Neuronal stem cell (in vitro differentiated cells): ENCODE results near the gene TBC1D22A.
A peak's percentile ranks its signal among the peaks of the same experiment; 100 is the strongest.

Experiments used
- DNase-seq: peaks from one replicate; pipeline ENCODE4 v3.0.0-alpha.2; 2013; ENCODE audit warnings: low spot score
- H2AFZ ChIP-seq: one replicate; pipeline ENCODE4 v1.6.1; 2013; ENCODE audit warnings: mild to moderate bottlenecking, low read length, inconsistent platforms
- H2AK5ac ChIP-seq: 2 replicates; pipeline ENCODE4 v1.6.1; 2013; ENCODE audit warnings: low read depth, mild to moderate bottlenecking, inconsistent platforms, low read length, moderate library complexity, mixed read lengths
- H2BK120ac ChIP-seq: 2 replicates; pipeline ENCODE4 v1.6.1; 2013; ENCODE audit warnings: low read depth, mild to moderate bottlenecking, inconsistent platforms, low read length, moderate library complexity, mixed read lengths
- H2BK12ac ChIP-seq: one replicate; pipeline ENCODE4 v1.6.1; 2013; ENCODE audit warnings: low read length, inconsistent platforms
- H2BK15ac ChIP-seq: 2 replicates; pipeline ENCODE4 v1.6.1; 2013; ENCODE audit warnings: mild to moderate bottlenecking, low read length, inconsistent platforms, mixed read lengths
- H2BK5ac ChIP-seq: one replicate; pipeline ENCODE4 v1.6.1; 2013; ENCODE audit warnings: inconsistent platforms, mild to moderate bottlenecking, low read length, moderate library complexity
- H3K14ac ChIP-seq: one replicate; pipeline ENCODE4 v1.6.1; 2013; ENCODE audit warnings: low read length, inconsistent platforms
- H3K18ac ChIP-seq: 2 replicates; pipeline ENCODE4 v1.6.1; 2013; ENCODE audit warnings: low read length, inconsistent platforms
- H3K23ac ChIP-seq: 2 replicates; pipeline ENCODE4 v1.6.1; 2013; ENCODE audit warnings: low read depth, mild to moderate bottlenecking, mixed read lengths, low read length, inconsistent platforms; ENCODE audit not compliant: poor library complexity
- H3K27ac ChIP-seq: replicated peaks from 3 replicates; pipeline ENCODE4 v1.5.1; 2013; ENCODE audit warnings: low read length, inconsistent platforms
- H3K27me3 ChIP-seq, 3 experiments: 2 replicates each; pipeline ENCODE4 v1.6.1; 2013; ENCODE audit warnings: low read length in 3 of 3, mild to moderate bottlenecking in 2 of 3, inconsistent platforms in 1 of 3, low read depth in 1 of 3, mixed read lengths in 1 of 3, moderate library complexity in 1 of 3; ENCODE audit not compliant: control insufficient read depth in 3 of 3, insufficient read depth in 3 of 3
- H3K36me3 ChIP-seq, 2 donors: replicated peaks in 1 of 2; 2 replicates each; pipeline ENCODE4 v1.6.1; 2013; ENCODE audit warnings: low read length in 2 of 2; ENCODE audit not compliant: control insufficient read depth in 2 of 2, insufficient read depth in 2 of 2
- H3K4ac ChIP-seq: 2 replicates; pipeline ENCODE4 v1.6.1; 2013; ENCODE audit warnings: inconsistent platforms, mild to moderate bottlenecking, low read length, moderate library complexity
- H3K4me1 ChIP-seq, 2 donors: 1 replicate in 1 of 2; 2 replicates in 1 of 2; pipeline ENCODE4 v1.6.1; 2013; ENCODE audit warnings: low read length in 2 of 2, low read depth in 1 of 2; ENCODE audit not compliant: control insufficient read depth in 2 of 2, insufficient read depth in 1 of 2
- H3K4me2 ChIP-seq: one replicate; pipeline ENCODE4 v1.6.1; 2013; ENCODE audit warnings: mild to moderate bottlenecking, low read length, inconsistent platforms; ENCODE audit not compliant: insufficient read depth, poor library complexity, severe bottlenecking
- H3K4me3 ChIP-seq, 2 donors: 2 replicates each; pipeline ENCODE4 v1.5.1; 2013; ENCODE audit warnings: low read length in 2 of 2, mild to moderate bottlenecking in 2 of 2, inconsistent platforms in 1 of 2, moderate library complexity in 1 of 2
- H3K79me1 ChIP-seq: one replicate; pipeline ENCODE4 v1.6.1; 2013; ENCODE audit warnings: low read depth, mild to moderate bottlenecking, inconsistent platforms, low read length, moderate library complexity
- H3K9ac ChIP-seq: one replicate; pipeline ENCODE4 v1.6.1; 2013; ENCODE audit warnings: mild to moderate bottlenecking, low read depth, low read length, inconsistent platforms; ENCODE audit not compliant: poor library complexity
- H3K9me3 ChIP-seq, 2 donors: replicated peaks in 1 of 2; 2 replicates each; pipeline versions ENCODE3 to v1.6.1; 2013; ENCODE audit warnings: low read length in 2 of 2, mild to moderate bottlenecking in 2 of 2, inconsistent platforms in 1 of 2, low read depth in 1 of 2, mixed read lengths in 1 of 2, moderate library complexity in 1 of 2; ENCODE audit not compliant: control insufficient read depth in 2 of 2, insufficient read depth in 1 of 2
- H4K8ac ChIP-seq: one replicate; pipeline ENCODE4 v1.6.1; 2013; ENCODE audit warnings: low read depth, mild to moderate bottlenecking, inconsistent platforms, low read length, moderate library complexity
- H4K91ac ChIP-seq: one replicate; pipeline ENCODE4 v1.6.1; 2013; ENCODE audit warnings: low read length, low read depth, mild to moderate bottlenecking, inconsistent platforms; ENCODE audit not compliant: poor library complexity
- WGBS, 2 donors: extraction: QIAGEN DNeasy Blood & Tissue Kit; methylation state at CpG; one replicate each; pipeline ENCODE4 v1.1.7; 2013; ENCODE audit warnings: missing lambda C conversion rate in 2 of 2, mixed read lengths in 1 of 2; ENCODE audit not compliant: insufficient read length in 2 of 2, insufficient replicate concordance in 1 of 2; ENCODE audit errors: extremely low coverage in 2 of 2; 5-methylcytosine and 5-hydroxymethylcytosine counted together

The TBC1D22A gene

GRCh38 chr22:47144076-47144765, 381.8 kb downstream of the TBC1D22A start:
- Histone ChIP-seq H2AFZ (no peak overlapping the region), H4K91ac (no peak overlapping the region), H3K14ac (peak overlapping the region; percentile 39), H3K9ac (no peak overlapping the region), H3K27me3 (no peaks in the 10 kb centered on the region), H3K79me1 (peaks cover 2% of the 10 kb centered on the region), H3K27ac (no peak overlapping the region), H2BK12ac (no peak overlapping the region), H2AK5ac (no peak overlapping the region), H3K23ac (no peak overlapping the region), H3K9me3 (no peaks in the 10 kb centered on the region), H2BK5ac (no peak overlapping the region), H3K4me1 (no peaks in the 10 kb centered on the region), H3K4me2 (no peak overlapping the region), H3K4ac (no peak overlapping the region), H3K36me3 (no peaks in the 10 kb centered on the region), H2BK15ac (no peak overlapping the region), H2BK120ac (no peak overlapping the region), H3K4me3 (no peak overlapping the region), H4K8ac (no peak overlapping the region), H3K18ac (peak overlapping the region; percentile 65)
- no CpG with 5 or more reads among the region's 24 CpGs for WGBS, 2 donors
- DNase-seq, result no peak

- Histone ChIP-seq H2BK15ac (no peak overlapping the region), H2BK5ac (no peak overlapping the region), H2AFZ (no peak overlapping the region), H3K27ac (no peak overlapping the region), H3K4me3 (no peak overlapping the region), H3K9ac (peak overlapping the region; percentile 70), H3K36me3 (no peaks in the 10 kb centered on the region), H4K8ac (no peak overlapping the region), H3K4ac (no peak overlapping the region), H3K23ac (peak overlapping the region; percentile 65), H3K4me1 (peaks cover 0 to 3% of the 10 kb centered on the region in 2 donors), H3K9me3 (no peaks in the 10 kb centered on the region), H3K27me3 (no peaks in the 10 kb centered on the region), H3K18ac (peak overlapping the region; percentile 57), H3K4me2 (no peak overlapping the region), H3K14ac (peak overlapping the region; percentile 71), H2AK5ac (no peak overlapping the region), H2BK120ac (no peak overlapping the region), H4K91ac (no peak overlapping the region), H3K79me1 (peaks cover 2% of the 10 kb centered on the region), H2BK12ac (peak overlapping the region; percentile 10)
- DNase-seq, result no peak
- WGBS, 2 donors, result no CpG with 5 or more reads among the region's 21 CpGs
These were observed 382.5 kb downstream of the TBC1D22A start for GRCh38 chr22:47144791-47145425.

GRCh38 chr22:47145883-47146282, 383.4 kb downstream of the TBC1D22A start:
- no peak overlapping the region for H4K8ac ChIP-seq
- whole genome bisulfite sequencing, 2 donors, result no CpG with 5 or more reads among the region's 20 CpGs
- H2AFZ ChIP-seq, result no peak overlapping the region

GRCh38 chr22:47146391-47146790, 383.9 kb downstream of the TBC1D22A start:
- Histone ChIP-seq H2BK5ac (no peak overlapping the region), H2AK5ac (no peak overlapping the region), H3K4me1 (peaks cover 0 to 3% of the 10 kb centered on the region in 2 donors), H3K4ac (no peak overlapping the region), H3K9ac (no peak overlapping the region), H3K23ac (no peak overlapping the region), H2BK15ac (no peak overlapping the region), H3K36me3 (no peaks in the 10 kb centered on the region), H3K9me3 (no peaks in the 10 kb centered on the region), H3K27me3 (no peaks in the 10 kb centered on the region), H2AFZ (no peak overlapping the region), H2BK120ac (no peak overlapping the region), H4K8ac (no peak overlapping the region), H3K14ac (no peak overlapping the region), H3K79me1 (peaks cover 2% of the 10 kb centered on the region), H4K91ac (peak overlapping the region; percentile 12), H3K4me3 (no peak overlapping the region), H3K18ac (no peak overlapping the region), H3K27ac (no peak overlapping the region), H2BK12ac (no peak overlapping the region), H3K4me2 (no peak overlapping the region)
- WGBS, 2 donors, result no CpG with 5 or more reads among the region's 11 CpGs
- no peak for DNase-seq

More at GRCh38 chr22:47145883-47146282, 383.4 kb downstream of the TBC1D22A start:
- peak overlapping the region; percentile 49 for H3K23ac ChIP-seq
- H2BK5ac ChIP-seq, result no peak overlapping the region
- no peaks in the 10 kb centered on the region for H3K9me3 ChIP-seq
- H3K14ac ChIP-seq, result no peak overlapping the region
- H3K4me3 ChIP-seq, result no peak overlapping the region
- H4K91ac ChIP-seq, result no peak overlapping the region
- H2BK120ac ChIP-seq, result no peak overlapping the region
- H3K18ac ChIP-seq, result peak overlapping the region; percentile 40
- DNase-seq, result no peak
- peaks cover 2% of the 10 kb centered on the region for H3K79me1 ChIP-seq
- peak overlapping the region; percentile 13 for H2AK5ac ChIP-seq
- H2BK12ac ChIP-seq, result no peak overlapping the region
- H3K4ac ChIP-seq, result no peak overlapping the region
- no peak overlapping the region for H3K9ac ChIP-seq
- H3K36me3 ChIP-seq, result no peaks in the 10 kb centered on the region
- no peak overlapping the region for H2BK15ac ChIP-seq
- no peaks in the 10 kb centered on the region for H3K27me3 ChIP-seq
- H3K4me2 ChIP-seq, result no peak overlapping the region
- peaks cover 0 to 3% of the 10 kb centered on the region in 2 donors for H3K4me1 ChIP-seq
- H3K27ac ChIP-seq, result no peak overlapping the region
